ENCODE data around the gene TECPR1. TPM values are rescaled to one million over a fixed set of nuclear protein-coding genes. Genes with fewer than 3 reads are reported as not detected.

Gene TECPR1
- polyA plus RNA-seq, 1 experiment = 3.5 TPM

DNA sequence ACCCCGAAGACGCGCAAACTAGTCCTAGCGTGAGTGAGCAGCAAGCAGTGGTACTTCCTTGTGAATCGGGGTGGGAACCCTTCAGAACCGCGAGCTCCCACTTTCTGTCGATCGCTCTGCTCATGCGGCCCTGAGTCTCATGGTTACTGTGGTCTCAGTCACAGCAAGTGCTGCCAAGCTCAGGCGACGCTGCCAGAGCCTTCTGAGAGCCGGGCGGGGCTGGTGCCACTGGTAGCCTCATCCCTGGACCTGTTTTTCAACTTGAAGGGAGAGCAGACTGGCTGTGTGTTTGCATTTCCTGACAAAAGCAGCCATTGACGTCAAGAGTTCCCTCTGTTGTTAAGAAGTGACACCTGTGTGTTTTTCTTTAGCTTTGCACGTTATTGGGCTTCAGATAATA is 73.7 kb downstream of the TECPR1 start:
- ChIA-PET POLR2A (interaction anchor here (0.6 kb wide), 1 partner anchor 156 kb away, joined by 3 read pairs; no protein-coding TSS in a partner anchor), CTCF (interaction anchor here (7.2 kb wide), 1 partner anchor 11 kb away, joined by 89 read pairs; no protein-coding TSS in a partner anchor)
- no peaks in the 10 kb centered on the region for H3K27me3 ChIP-seq (ENCODE audit: control insufficient read depth, insufficient read depth, low read length)
- TF ChIP-seq, protein P1, sequence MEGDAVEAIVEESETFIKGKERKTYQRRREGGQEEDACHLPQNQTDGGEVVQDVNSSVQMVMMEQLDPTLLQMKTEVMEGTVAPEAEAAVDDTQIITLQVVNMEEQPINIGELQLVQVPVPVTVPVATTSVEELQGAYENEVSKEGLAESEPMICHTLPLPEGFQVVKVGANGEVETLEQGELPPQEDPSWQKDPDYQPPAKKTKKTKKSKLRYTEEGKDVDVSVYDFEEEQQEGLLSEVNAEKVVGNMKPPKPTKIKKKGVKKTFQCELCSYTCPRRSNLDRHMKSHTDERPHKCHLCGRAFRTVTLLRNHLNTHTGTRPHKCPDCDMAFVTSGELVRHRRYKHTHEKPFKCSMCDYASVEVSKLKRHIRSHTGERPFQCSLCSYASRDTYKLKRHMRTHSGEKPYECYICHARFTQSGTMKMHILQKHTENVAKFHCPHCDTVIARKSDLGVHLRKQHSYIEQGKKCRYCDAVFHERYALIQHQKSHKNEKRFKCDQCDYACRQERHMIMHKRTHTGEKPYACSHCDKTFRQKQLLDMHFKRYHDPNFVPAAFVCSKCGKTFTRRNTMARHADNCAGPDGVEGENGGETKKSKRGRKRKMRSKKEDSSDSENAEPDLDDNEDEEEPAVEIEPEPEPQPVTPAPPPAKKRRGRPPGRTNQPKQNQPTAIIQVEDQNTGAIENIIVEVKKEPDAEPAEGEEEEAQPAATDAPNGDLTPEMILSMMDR (IDR thresholded peaks at IDR 0.05; ENCODE audit: low read depth, low read length) = no peak
- no peak for DNase-seq (ENCODE audit: low read depth, low spot score)
- H3K9me3 ChIP-seq (ENCODE audit: control insufficient read depth, insufficient read depth, low read length) = no peaks in the 10 kb centered on the region; the same call in 1 of the 2 replicates
- no peak overlapping the region for H3K4me3 ChIP-seq (ENCODE audit: low read depth, low read length)
- no peak overlapping the region for H3K27ac ChIP-seq (ENCODE audit: low read depth, low read length)

DNA sequence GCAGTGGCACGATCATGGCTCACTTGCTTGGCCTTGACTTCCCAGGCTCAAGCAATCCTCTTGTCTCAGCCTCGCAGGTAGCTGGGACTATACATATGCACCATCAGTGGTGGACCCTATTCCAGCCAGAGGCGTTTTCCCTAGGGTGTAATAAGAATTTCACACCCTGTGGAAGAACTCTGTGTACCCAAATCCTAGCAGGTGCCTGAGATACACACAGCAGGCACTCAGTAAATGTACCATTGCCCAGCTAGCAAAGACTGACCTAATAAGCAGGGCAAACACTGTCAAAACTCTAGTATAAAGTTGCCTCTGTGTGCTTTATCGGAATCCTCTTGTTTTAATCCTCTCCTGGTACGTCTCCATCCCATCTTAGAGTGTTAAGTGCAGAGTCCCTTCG is 74.5 kb downstream of the TECPR1 start:
- H3K27me3 ChIP-seq (ENCODE audit: control insufficient read depth, insufficient read depth, low read length) = no peaks in the 10 kb centered on the region
- TF ChIP-seq, protein P1 (IDR thresholded peaks at IDR 0.05; ENCODE audit: low read depth, low read length) = no peak
- H3K27ac ChIP-seq (ENCODE audit: low read depth, low read length) = no peak overlapping the region
- H3K4me3 ChIP-seq (ENCODE audit: low read depth, low read length) = no peak overlapping the region
- ChIA-PET CTCF (interaction anchor here (1.2 to 7.2 kb wide), 2 partner anchors 10 to 155 kb away, joined by 3 to 89 read pairs; no protein-coding TSS in a partner anchor), POLR2A (no interaction called here)
- H3K9me3 ChIP-seq (ENCODE audit: control insufficient read depth, insufficient read depth, low read length) = no peaks in the 10 kb centered on the region; the same call in 1 of the 2 replicates
- no peak for DNase-seq (ENCODE audit: low read depth, low spot score)

DNA sequence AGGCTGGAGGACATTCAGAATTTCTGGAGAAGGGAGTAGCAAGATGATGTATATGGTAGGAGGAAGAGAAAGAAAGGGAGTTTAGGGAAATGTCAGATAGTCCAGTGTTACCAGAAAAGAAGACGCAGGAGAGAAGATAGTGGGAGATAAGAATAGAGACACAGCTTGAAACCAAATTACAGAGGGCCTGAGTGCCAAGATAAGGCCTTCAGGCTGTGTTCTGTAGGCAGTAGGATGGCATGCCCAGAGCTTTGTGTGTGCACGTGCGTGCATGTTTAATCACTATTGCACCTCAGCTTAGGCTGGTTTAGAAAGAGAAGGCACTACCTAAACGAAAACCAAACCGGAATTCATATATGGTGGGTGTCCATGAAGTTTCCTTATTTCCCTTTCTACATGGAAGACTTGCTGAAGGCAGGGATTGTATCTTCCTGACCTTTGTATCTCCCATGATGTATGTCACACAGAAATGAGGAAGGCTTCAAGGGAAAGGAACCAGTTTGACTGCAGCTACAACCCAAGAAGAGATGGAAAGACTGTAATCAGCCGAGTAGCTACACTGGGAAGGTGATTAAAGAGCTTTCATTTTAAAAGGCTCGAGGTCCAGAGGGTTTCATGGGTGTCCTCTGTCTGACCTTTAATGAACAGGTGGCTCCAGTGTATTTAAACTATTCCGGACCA is 76.6 kb downstream of the TECPR1 start:
- Histone ChIP-seq H3K4me3 (ENCODE audit: low read depth, low read length) (no peak overlapping the region), H3K27ac (ENCODE audit: low read depth, low read length) (no peak overlapping the region), H3K27me3 (ENCODE audit: control insufficient read depth, insufficient read depth, low read length) (no peaks in the 10 kb centered on the region), H3K9me3 (ENCODE audit: control insufficient read depth, insufficient read depth, low read length) (no peaks in the 10 kb centered on the region; the same call in 1 of the 2 replicates)
- ChIA-PET POLR2A (interaction anchor here (0.6 kb wide), 1 partner anchor 40 kb away, joined by 3 read pairs; no protein-coding TSS in a partner anchor), CTCF (interaction anchor here (5.6 kb wide), 1 partner anchor 155 kb away, joined by 36 read pairs; no protein-coding TSS in a partner anchor)
- DNase-seq (ENCODE audit: low read depth, low spot score) = no peak
- TF ChIP-seq, protein P1 (IDR thresholded peaks at IDR 0.05; ENCODE audit: low read depth, low read length) = no peak

DNA sequence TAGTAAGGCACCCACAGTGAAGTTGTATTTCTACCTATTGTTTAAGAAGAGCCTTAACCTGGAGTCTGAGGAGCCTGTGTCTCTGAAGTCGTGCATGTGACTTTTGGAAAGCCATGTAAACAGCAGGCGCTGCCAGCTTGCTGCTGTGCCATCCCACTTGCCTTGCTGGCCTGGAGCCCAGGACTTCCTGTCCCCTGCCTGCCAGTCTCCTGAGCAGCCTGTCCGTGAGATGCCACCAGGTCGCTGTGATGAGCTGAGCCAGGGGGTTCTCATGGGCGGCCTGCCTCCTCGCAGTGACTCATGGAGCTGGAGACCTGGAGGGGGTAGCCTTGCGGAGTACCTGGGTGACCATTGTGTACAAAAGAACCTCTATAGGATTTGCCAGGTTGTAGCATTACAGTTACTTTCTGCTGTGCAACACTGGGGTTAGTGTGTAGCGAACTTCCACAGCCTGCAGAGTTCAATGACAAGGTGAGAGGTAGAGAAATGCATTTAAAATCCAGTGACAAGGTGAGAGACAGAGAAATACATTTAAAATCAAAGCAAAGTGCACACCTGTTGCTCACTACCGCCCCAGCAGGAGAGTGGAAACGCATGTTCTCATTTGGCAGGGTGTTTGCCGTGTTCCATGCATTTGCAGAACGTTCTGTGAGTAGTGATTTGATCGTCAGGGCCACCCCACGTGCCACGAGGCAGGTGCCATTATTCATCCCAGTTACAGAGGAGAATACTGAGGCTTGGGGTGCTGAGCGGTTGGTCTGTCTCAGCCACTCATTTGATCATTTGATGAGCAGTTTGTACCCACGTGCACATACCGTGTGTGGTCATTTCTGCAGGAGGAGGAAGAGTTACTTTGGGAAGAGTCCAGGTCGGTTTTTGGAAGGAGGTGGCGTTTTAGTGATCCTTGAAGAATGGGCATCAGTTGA is 77.4 kb downstream of the TECPR1 start:
- no peaks in the 10 kb centered on the region; the same call in 1 of the 2 replicates for H3K9me3 ChIP-seq (ENCODE audit: control insufficient read depth, insufficient read depth, low read length)
- POLR2A ChIA-PET = no interaction called here
- no peak overlapping the region for H3K4me3 ChIP-seq (ENCODE audit: low read depth, low read length)
- DNase-seq (ENCODE audit: low read depth, low spot score) = no peak
- no peak overlapping the region for H3K27ac ChIP-seq (ENCODE audit: low read depth, low read length)
- TF ChIP-seq, protein P1 (IDR thresholded peaks at IDR 0.05; ENCODE audit: low read depth, low read length) = no peak
- CTCF ChIA-PET = interaction anchor here (0.9 to 5.6 kb wide), 2 partner anchors 8 to 154 kb away, joined by 4 to 36 read pairs; no protein-coding TSS in a partner anchor
- H3K27me3 ChIP-seq (ENCODE audit: control insufficient read depth, insufficient read depth, low read length) = no peaks in the 10 kb centered on the region

Measured in AG04450 (cell line).